Upper lobe of right lung (tissue), 1 donor: ENCODE measurements around the gene PPP6R3. TPM values are rescaled to one million over a fixed set of nuclear protein-coding genes. Genes with fewer than 3 reads are reported as not detected.

Experiments used
- ATAC-seq: fragments of 200-7000 bp; cut with Tn5 transposase; one replicate; pipeline ENCODE4 v1.9.1; 2020; ENCODE audit warnings: mild to moderate bottlenecking, moderate library complexity
- DNase-seq: peaks from one replicate; pipeline ENCODE4 v3.0.0-alpha.2; 2020
- H3K27ac ChIP-seq: fragments of 200-600 bp; one replicate; pipeline ENCODE4 v1.8.0; 2022
- H3K27me3 ChIP-seq: fragments of 200-600 bp; one replicate; pipeline ENCODE4 v1.8.0; 2022; ENCODE audit warnings: mild to moderate bottlenecking
- H3K36me3 ChIP-seq: fragments of 200-600 bp; one replicate; pipeline ENCODE4 v1.8.0; 2022
- H3K4me1 ChIP-seq: fragments of 200-600 bp; one replicate; pipeline ENCODE4 v1.8.0; 2022
- H3K4me3 ChIP-seq: fragments of 200-600 bp; one replicate; pipeline ENCODE4 v1.8.0; 2022; ENCODE audit warnings: mild to moderate bottlenecking
- H3K9me3 ChIP-seq: fragments of 200-600 bp; one replicate; pipeline ENCODE4 v1.8.0; 2022
- CTCF ChIP-seq: fragments of 200-600 bp; IDR thresholded peaks from one replicate; pipeline ENCODE4 v1.8.0; 2022; ENCODE audit warnings: antibody characterized with exemption
- intact Hi-C: fragments of 100-400 bp; cut with DNase I; formaldehyde crosslinking; loops from one replicate; pipeline ENCODE4 v1.11.0; 2022
- total RNA-seq: library from RNA; stranded (reverse); fragmentation: NEBNext Ultra II Directional; extraction: Animal tissue kit (Norgen Biotek cat#: 25700); gene quantifications from one replicate; pipeline ENCODE4 v1.2.1, GENCODE V29; 2021
- donor health status: DM: no; HTN: yes; CAD: no; lungs with severe emphysema.

The PPP6R3 gene
- total RNA-seq, 1 donor from 2014 or later = 93.2 TPM

- H3K27me3 ChIP-seq = no peaks in the 10 kb centered on the region
- no peak overlapping the region for H3K4me3 ChIP-seq
- H3K4me1 ChIP-seq = no peaks in the 10 kb centered on the region
- intact Hi-C loops = no loop called here
- ATAC-seq (no peak), DNase-seq (no peak)
- H3K9me3 ChIP-seq = no peaks in the 10 kb centered on the region
- H3K36me3 ChIP-seq = peaks cover 97% of the 10 kb centered on the region
- no peak overlapping the region for H3K27ac ChIP-seq
- TF ChIP-seq CTCF = no peak
Measured at GRCh38 chr11:68598816-68599653, 138.5 kb downstream of the PPP6R3 start.

GRCh38 chr11:68601147-68601546, 140.6 kb downstream of the PPP6R3 start:
- Histone ChIP-seq H3K4me3 (no peak overlapping the region), H3K9me3 (no peaks in the 10 kb centered on the region), H3K36me3 (peaks cover 100% of the 10 kb centered on the region), H3K4me1 (no peaks in the 10 kb centered on the region), H3K27me3 (no peaks in the 10 kb centered on the region), H3K27ac (no peak overlapping the region)
- no peak for ATAC-seq
- no peak for TF ChIP-seq CTCF
- intact Hi-C loops = no loop called here
- DNase-seq = no peak

GRCh38 chr11:68609761-68610160, 149.2 kb downstream of the PPP6R3 start:
- peaks cover 99% of the 10 kb centered on the region for H3K36me3 ChIP-seq
- ATAC-seq = peak; percentile 12

GRCh38 chr11:68610452-68611116, 150.0 kb downstream of the PPP6R3 start:
- no peaks in the 10 kb centered on the region for H3K27me3 ChIP-seq
- no peak overlapping the region for H3K4me3 ChIP-seq
- no peaks in the 10 kb centered on the region for H3K9me3 ChIP-seq
- intact Hi-C loops = no loop called here
- no peak overlapping the region for H3K27ac ChIP-seq
- peaks cover 99% of the 10 kb centered on the region for H3K36me3 ChIP-seq
- TF ChIP-seq CTCF = no peak
- H3K4me1 ChIP-seq = no peaks in the 10 kb centered on the region
- ATAC-seq (peak; percentile 10), DNase-seq (no peak)

More at GRCh38 chr11:68609761-68610160, 149.2 kb downstream of the PPP6R3 start:
- DNase-seq = no peak
- H3K27ac ChIP-seq = no peak overlapping the region
- TF ChIP-seq CTCF = no peak
- H3K27me3 ChIP-seq = no peaks in the 10 kb centered on the region
- H3K9me3 ChIP-seq = no peaks in the 10 kb centered on the region
- intact Hi-C loops = no loop called here
- H3K4me1 ChIP-seq = no peaks in the 10 kb centered on the region
- H3K4me3 ChIP-seq = no peak overlapping the region

GRCh38 chr11:68615657-68616056, 155.1 kb downstream of the PPP6R3 start:
- Histone ChIP-seq H3K4me1 (no peaks in the 10 kb centered on the region), H3K4me3 (no peak overlapping the region), H3K27me3 (no peaks in the 10 kb centered on the region), H3K27ac (no peak overlapping the region), H3K36me3 (peaks cover 57% of the 10 kb centered on the region), H3K9me3 (no peaks in the 10 kb centered on the region)
- no peak for DNase-seq
- peak; percentile 33 for ATAC-seq
- no peak for TF ChIP-seq CTCF
- intact Hi-C loops = no loop called here
